Activated gamma-delta T cell treated with anti-CD3 and anti-CD28 coated beads, Interleukin-2, amount 50 U/mL, for 16 hours (primary cell): Measurements from ENCODE around the gene GSTM2.

ENCODE experiments used
- DNase-seq: peaks from one replicate; pipeline ENCODE4 v3.0.0-alpha.2; 2020; ENCODE audit warnings: low read depth

Gene GSTM2

GRCh38 chr1:109667452-109668122 is at the start of gene GSTM2:
Gene GSTM2, plus strand, starts transcription at chr1:109668057. Its CDS starts 59 bp downstream, at chr1:109668116.
- DNase-seq: peak; percentile 50

GRCh38 chr1:109618661-109619575 is 48.9 kb upstream of the GSTM2 start:
- DNase-seq: no peak

GRCh38 chr1:109619576-109620400 is 48.1 kb upstream of the GSTM2 start, which contains the start of the genes AMPD2 and GNAT2:
Gene AMPD2, plus strand, starts transcription at chr1:109619837. Its CDS starts 1,339 bp downstream, at chr1:109621176.
Gene GNAT2, minus strand, starts transcription at chr1:109619616. Its CDS starts 6,746 bp downstream, at chr1:109612870.
- peak; percentile 54 for DNase-seq

- no peak for DNase-seq
These were observed 47.5 kb upstream of the GSTM2 start for GRCh38 chr1:109620401-109620791.

GRCh38 chr1:109620841-109621286 is 47.0 kb upstream of the GSTM2 start:
- peak; percentile 94 for DNase-seq

- DNase-seq: no peak
These were observed 46.3 kb upstream of the GSTM2 start for GRCh38 chr1:109621379-109622136.

- DNase-seq: no peak
These were observed 45.5 kb upstream of the GSTM2 start for GRCh38 chr1:109622137-109622892.

GRCh38 chr1:109622895-109623294 is 45.0 kb upstream of the GSTM2 start:
- no peak for DNase-seq

- no peak for DNase-seq
These were observed 44.2 kb upstream of the GSTM2 start for GRCh38 chr1:109623601-109624161.

GRCh38 chr1:109624201-109625010 is 43.5 kb upstream of the GSTM2 start:
- DNase-seq: no peak

GRCh38 chr1:109625176-109625575 is 42.7 kb upstream of the GSTM2 start:
- no peak for DNase-seq

GRCh38 chr1:109625601-109626560 is 42.0 kb upstream of the GSTM2 start:
- DNase-seq: no peak

GRCh38 chr1:109626682-109627408 is 41.0 kb upstream of the GSTM2 start:
- no peak for DNase-seq

- DNase-seq: no peak
These were observed 40.0 kb upstream of the GSTM2 start for GRCh38 chr1:109627692-109628399.

- no peak for DNase-seq
These were observed 39.1 kb upstream of the GSTM2 start for GRCh38 chr1:109628540-109629321.
